OCI-LY3 (cell line): ENCODE results near the gene SPSB4.
A peak's percentile ranks its signal among the peaks of the same experiment; 100 is the strongest.
"Not testable (repeated sequence)": the region's sequence is repeated elsewhere in the genome, so short reads cannot be mapped to it uniquely, and the experiment has no call there.

Experiments used
- H2AFZ ChIP-seq: fragments of 200-600, 300-600 bp; shearing (Covaris generic); 2 replicates; pipeline ENCODE4 v1.6.0; 2014; ENCODE audit warnings: antibody characterized with exemption, low read depth, low read length
- H3K27ac ChIP-seq: fragments of 200-600, 300-600 bp; sonication (generic); 2 replicates; pipeline ENCODE4 v1.5.1; 2014; ENCODE audit warnings: mild to moderate bottlenecking, low read length, moderate library complexity, mixed read lengths
- H3K27me3 ChIP-seq: fragments of 200-600, 300-600 bp; sonication (generic); 2 replicates; pipeline ENCODE4 v1.6.1; 2014; ENCODE audit warnings: low read depth, low read length, mixed read lengths
- H3K36me3 ChIP-seq: fragments of 200-600, 300-600 bp; sonication (generic); replicated peaks from 2 replicates; pipeline ENCODE3; 2014; ENCODE audit warnings: low read depth, low read length, mixed read lengths
- H3K4me1 ChIP-seq: fragments of 300-600, 200-600 bp; sonication (generic); 2 replicates; pipeline ENCODE4 v1.6.1; 2014; ENCODE audit warnings: low read length, mixed read lengths
- H3K4me2 ChIP-seq: fragments of 200-600, 300-600 bp; sonication (generic); 2 replicates; pipeline ENCODE4 v1.6.1; 2014; ENCODE audit warnings: low read length, mixed read lengths
- H3K4me3 ChIP-seq: fragments of 300-600, 200-600 bp; sonication (generic); 2 replicates; pipeline ENCODE4 v1.5.1; 2014; ENCODE audit warnings: antibody characterized with exemption, mild to moderate bottlenecking, low read length, moderate library complexity
- H3K79me2 ChIP-seq: fragments of 300-600, 200-600 bp; shearing (Covaris generic); 2 replicates; pipeline ENCODE4 v1.6.1; 2014; ENCODE audit warnings: mild to moderate bottlenecking, low read length, mixed read lengths
- H3K9ac ChIP-seq: fragments of 300-600, 200-600 bp; shearing (Covaris generic); 2 replicates; pipeline ENCODE4 v1.6.0; 2014; ENCODE audit warnings: mild to moderate bottlenecking, low read length, moderate library complexity
- H3K9me3 ChIP-seq: fragments of 200-600, 300-600 bp; shearing (Covaris generic); 2 replicates; pipeline ENCODE4 v1.6.1; 2014; ENCODE audit warnings: low read length, mixed read lengths; ENCODE audit not compliant: insufficient read depth
- H4K20me1 ChIP-seq: fragments of 200-600, 300-600 bp; sonication (generic); 2 replicates; pipeline ENCODE4 v1.6.1; 2016; ENCODE audit warnings: low read length, mixed read lengths; ENCODE audit not compliant: insufficient read depth
- EZH2phosphoT487 ChIP-seq: fragments of 200-600 bp; shearing (Covaris generic); IDR thresholded peaks from 2 replicates; pipeline ENCODE4 v1.6.1; 2018; ENCODE audit warnings: antibody characterized with exemption, mixed run types, low read depth
- TF ChIP-seq, protein P1 (sequence below): fragments of 200-600, 300-600 bp; sonication (generic); IDR thresholded peaks from 2 replicates; pipeline ENCODE4 v1.5.1; 2014; ENCODE audit warnings: antibody characterized with exemption, low read length, low read depth

Gene SPSB4

GRCh38 chr3:141114816-141115460 is 63.8 kb downstream of the SPSB4 start:
- H3K4me2 ChIP-seq: no peak overlapping the region
- H3K4me1 ChIP-seq: no peaks in the 10 kb centered on the region
- H3K27ac ChIP-seq: no peak overlapping the region
- no peaks in the 10 kb centered on the region for H3K36me3 ChIP-seq
- H3K79me2 ChIP-seq: no peaks in the 10 kb centered on the region
- H3K4me3 ChIP-seq: no peak overlapping the region
- H3K9me3 ChIP-seq: no peaks in the 10 kb centered on the region
- H4K20me1 ChIP-seq: no peaks in the 10 kb centered on the region
- H3K27me3 ChIP-seq: no peaks in the 10 kb centered on the region; the same call in 1 of the 2 replicates
- TF ChIP-seq, protein P1, sequence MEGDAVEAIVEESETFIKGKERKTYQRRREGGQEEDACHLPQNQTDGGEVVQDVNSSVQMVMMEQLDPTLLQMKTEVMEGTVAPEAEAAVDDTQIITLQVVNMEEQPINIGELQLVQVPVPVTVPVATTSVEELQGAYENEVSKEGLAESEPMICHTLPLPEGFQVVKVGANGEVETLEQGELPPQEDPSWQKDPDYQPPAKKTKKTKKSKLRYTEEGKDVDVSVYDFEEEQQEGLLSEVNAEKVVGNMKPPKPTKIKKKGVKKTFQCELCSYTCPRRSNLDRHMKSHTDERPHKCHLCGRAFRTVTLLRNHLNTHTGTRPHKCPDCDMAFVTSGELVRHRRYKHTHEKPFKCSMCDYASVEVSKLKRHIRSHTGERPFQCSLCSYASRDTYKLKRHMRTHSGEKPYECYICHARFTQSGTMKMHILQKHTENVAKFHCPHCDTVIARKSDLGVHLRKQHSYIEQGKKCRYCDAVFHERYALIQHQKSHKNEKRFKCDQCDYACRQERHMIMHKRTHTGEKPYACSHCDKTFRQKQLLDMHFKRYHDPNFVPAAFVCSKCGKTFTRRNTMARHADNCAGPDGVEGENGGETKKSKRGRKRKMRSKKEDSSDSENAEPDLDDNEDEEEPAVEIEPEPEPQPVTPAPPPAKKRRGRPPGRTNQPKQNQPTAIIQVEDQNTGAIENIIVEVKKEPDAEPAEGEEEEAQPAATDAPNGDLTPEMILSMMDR: peak; percentile 11; the same call in 1 of the 2 replicates
- TF ChIP-seq EZH2phosphoT487: no peak
- H2AFZ ChIP-seq: no peak overlapping the region
- H3K9ac ChIP-seq: no peak overlapping the region

DNA sequence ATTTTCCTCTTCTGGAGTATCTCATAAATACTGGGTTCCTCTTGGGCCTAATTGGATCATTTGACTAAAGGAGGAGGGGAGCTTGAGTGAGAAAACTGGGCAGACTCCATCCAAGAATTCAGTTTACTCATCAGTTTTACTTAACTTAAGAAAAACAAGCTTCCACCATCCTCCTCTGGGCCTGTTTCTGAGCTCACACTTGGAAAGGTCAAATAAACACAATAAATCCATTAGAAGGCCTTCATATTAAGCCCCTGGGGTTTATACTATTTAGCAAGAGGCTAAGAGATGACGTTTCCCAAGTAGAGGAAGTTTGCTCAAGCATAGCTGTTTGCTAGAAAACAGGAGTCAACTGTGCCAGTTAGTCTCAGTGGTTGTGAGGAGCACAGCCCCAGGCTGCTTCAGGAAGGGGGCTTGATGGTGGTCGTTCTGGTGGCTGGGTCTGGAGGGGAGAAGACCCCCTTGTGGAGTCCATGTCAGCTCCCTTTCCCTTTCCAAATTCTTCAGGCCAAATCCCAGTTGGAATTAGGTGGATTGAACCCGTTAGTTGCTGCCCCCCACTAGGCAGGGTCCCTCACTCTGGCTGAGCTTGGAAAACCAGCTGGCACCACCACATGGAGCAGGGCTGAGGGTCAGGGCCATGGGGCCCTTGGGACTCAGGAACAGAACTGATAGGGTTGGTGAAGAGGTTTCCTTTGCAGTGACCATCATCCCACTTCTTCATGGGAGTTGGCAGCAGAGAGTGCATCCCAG is 64.8 kb downstream of the SPSB4 start:
- Histone ChIP-seq H3K4me2 (no peak overlapping the region), H3K27me3 (no peaks in the 10 kb centered on the region; the same call in 1 of the 2 replicates), H3K9ac (no peak overlapping the region), H3K9me3 (no peaks in the 10 kb centered on the region), H3K79me2 (no peaks in the 10 kb centered on the region), H2AFZ (no peak overlapping the region), H3K27ac (no peak overlapping the region), H3K4me1 (no peaks in the 10 kb centered on the region), H3K36me3 (no peaks in the 10 kb centered on the region), H3K4me3 (no peak overlapping the region), H4K20me1 (no peaks in the 10 kb centered on the region)
- TF ChIP-seq, protein P1: no peak
- TF ChIP-seq EZH2phosphoT487: no peak

DNA sequence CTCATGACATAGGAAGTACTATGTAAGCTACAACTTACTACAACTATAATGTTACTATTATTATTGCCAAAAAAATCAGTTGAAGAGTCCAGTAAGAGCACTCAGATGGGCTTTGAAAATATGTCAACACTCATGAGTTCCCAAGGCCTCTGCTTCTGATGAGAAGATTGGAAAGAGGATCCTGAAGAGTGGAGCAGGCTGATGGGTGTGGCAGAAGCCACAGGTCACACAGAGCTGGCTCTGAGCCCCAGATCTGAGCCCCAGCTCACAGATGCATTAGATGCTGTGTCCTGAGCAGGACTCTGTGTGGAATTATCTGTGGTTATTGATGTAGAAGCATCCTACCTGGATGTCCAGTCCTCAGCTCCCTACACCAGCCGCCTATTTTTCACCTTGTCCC is 65.6 kb downstream of the SPSB4 start:
- H3K79me2 ChIP-seq: no peaks in the 10 kb centered on the region
- H3K4me3 ChIP-seq: no peak overlapping the region
- TF ChIP-seq, protein P1: no peak
- TF ChIP-seq EZH2phosphoT487: no peak
- H3K9ac ChIP-seq: no peak overlapping the region
- H3K36me3 ChIP-seq: no peaks in the 10 kb centered on the region
- no peak overlapping the region for H3K4me2 ChIP-seq
- H3K27me3 ChIP-seq: no peaks in the 10 kb centered on the region; the same call in 1 of the 2 replicates
- H3K27ac ChIP-seq: no peak overlapping the region
- no peaks in the 10 kb centered on the region for H3K9me3 ChIP-seq
- H2AFZ ChIP-seq: no peak overlapping the region
- no peaks in the 10 kb centered on the region for H3K4me1 ChIP-seq
- no peaks in the 10 kb centered on the region for H4K20me1 ChIP-seq

DNA sequence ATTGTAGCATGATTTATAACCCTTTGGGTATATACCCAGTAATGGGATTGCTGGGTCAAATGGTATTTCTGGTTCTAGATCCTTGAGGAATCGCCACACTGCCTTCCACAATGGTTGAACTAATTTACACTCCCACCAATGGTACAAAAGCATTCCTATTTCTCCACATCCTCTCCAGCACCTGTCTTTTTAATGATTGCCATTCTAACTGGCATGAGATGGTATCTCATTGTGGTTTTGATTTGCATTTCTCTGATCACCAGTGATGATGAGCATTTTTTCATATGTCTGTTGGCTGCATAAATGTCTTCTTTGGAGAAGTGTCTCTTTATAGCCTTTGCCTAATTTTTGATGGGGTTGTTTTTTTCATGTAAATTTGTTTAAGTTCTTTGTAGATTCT is 66.8 kb downstream of the SPSB4 start:
- not testable (repeated sequence) for H2AFZ ChIP-seq, H3K79me2 ChIP-seq, H3K4me1 ChIP-seq, H4K20me1 ChIP-seq, H3K4me2 ChIP-seq, H3K4me3 ChIP-seq, H3K27ac ChIP-seq, H3K36me3 ChIP-seq, H3K9ac ChIP-seq, H3K9me3 ChIP-seq, H3K27me3 ChIP-seq
